Keratinocyte (primary cell): ENCODE data around the gene TGM4.

ENCODE experiments used
- CTCF ChIP-seq, 3 experiments: IDR thresholded peaks in 1 of 3; conservative IDR thresholded peaks in 1 of 3; optimal IDR thresholded peaks in 1 of 3; 2 replicates in 2 of 3; 3 replicates in 1 of 3; pipeline versions ENCODE3 to v1.5.1; 2011; ENCODE audit warnings: low read length in 3 of 3, mild to moderate bottlenecking in 3 of 3, moderate library complexity in 2 of 3, control low read depth in 1 of 3, inconsistent platforms in 1 of 3; ENCODE audit not compliant: insufficient read depth in 2 of 3; ENCODE audit errors: extremely low read depth in 1 of 3
- EZH2 ChIP-seq: IDR thresholded peaks from one replicate; pipeline ENCODE4 v1.6.1; 2012; ENCODE audit warnings: inconsistent platforms, mild to moderate bottlenecking, low read length, moderate library complexity

- TF ChIP-seq CTCF (optimal IDR thresholded peaks at IDR 0.05 in 1 of 3, IDR thresholded peaks at IDR 0.05 in 1 of 3, conservative IDR thresholded peaks at IDR 0.05 in 1 of 3; ENCODE audit: extremely low read depth in 1 of 3, insufficient read depth in 2 of 3, low read length in 3 of 3) (no peak), EZH2 (no peak)
These were observed 12.2 kb downstream of the TGM4 start for GRCh38 chr3:44886561-44886960.
